GM19438 (cell line): Measurements from ENCODE around the gene RFTN1.

Experiments
- ATAC-seq: cut with Tn5 transposase; IDR thresholded peaks from one replicate; pipeline ENCODE4 v1.9.1; 2021; ENCODE audit warnings: low read depth; ENCODE audit not compliant: unreplicated experiment

RFTN1 gene

GRCh38 chr3:16412192-16412800, 101.2 kb downstream of the RFTN1 start:
- peak; percentile 41 for ATAC-seq

DNA sequence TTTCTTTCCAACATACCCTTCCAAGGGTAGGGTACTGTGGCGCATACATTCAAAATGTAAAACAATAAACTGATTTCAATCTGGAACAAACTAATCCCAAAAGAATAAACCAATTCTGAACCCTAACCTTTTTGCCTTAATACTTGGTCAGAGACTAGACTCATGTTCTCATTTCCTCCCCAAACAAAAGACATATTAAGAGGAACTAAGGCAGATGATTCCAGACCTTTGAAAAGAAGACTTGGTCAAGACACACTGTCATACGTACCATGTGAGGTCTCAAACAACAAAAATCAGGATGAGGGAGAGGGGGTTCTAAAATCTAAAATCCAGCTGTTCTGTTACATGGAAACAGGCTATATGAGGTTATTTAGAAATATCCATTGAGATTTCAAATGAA, 102.1 kb downstream of the RFTN1 start:
- ATAC-seq, result no peak

DNA sequence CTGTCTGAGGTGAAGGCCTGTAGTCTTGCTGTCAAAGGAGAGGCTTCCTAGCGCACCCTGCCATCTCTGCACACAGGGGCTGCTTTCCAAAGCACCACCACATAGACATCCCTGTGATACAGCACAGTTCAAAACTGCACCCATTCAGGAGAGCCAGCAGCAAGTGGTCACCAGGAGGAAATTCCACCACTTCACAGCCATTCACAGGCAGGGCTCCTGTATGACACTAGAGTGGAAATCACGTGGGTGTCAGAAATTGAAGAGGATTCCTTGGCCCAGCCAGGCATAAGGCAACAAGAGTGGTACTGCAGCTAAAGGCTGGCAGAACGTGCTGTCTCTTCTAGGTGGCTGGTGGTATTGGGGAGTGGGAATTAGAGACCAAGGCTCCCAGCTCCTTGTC, 102.8 kb downstream of the RFTN1 start:
- ATAC-seq, result no peak

DNA sequence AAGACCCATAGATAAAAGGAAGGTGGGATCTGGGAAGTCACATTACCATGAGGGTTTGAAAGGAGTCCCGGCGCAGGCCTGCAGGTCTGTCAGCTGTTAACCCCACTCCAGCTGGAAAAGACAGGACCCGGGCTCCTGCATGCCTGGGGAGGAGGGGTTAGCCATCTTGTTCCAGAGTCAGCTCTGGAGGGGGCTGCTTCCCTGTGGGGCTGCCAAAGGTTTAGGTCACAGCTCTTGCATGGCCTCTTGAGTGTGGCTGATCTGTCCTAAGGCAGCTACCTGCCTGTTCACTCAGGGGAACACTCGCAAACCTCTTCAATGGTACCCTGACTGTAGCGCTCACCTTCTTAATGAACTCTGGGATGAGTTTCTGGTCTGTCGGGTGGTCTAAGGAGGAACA, 104.5 kb downstream of the RFTN1 start:
- no peak for ATAC-seq

DNA sequence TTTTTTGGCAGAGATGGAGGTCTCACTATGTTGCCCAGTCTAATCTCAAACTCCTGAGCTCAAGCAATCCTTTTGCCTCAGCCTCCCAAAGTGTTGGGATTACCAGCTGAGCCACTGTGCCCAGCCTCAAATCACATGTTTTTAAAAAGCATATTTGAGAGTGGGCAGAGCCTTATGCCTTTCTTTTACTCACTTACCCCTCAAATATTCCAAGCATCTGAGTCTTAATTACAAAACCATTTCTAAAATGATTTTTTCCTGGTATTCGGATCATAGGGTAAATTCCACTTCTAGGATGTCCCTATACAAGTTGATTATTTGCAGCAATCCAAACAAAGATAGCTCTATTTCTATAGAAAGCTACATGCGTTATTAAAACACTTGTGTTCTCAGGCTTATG, 106.1 kb downstream of the RFTN1 start:
- ATAC-seq, result no peak

- ATAC-seq, result no peak
Measured at GRCh38 chr3:16406579-16406978, 106.9 kb downstream of the RFTN1 start.

DNA sequence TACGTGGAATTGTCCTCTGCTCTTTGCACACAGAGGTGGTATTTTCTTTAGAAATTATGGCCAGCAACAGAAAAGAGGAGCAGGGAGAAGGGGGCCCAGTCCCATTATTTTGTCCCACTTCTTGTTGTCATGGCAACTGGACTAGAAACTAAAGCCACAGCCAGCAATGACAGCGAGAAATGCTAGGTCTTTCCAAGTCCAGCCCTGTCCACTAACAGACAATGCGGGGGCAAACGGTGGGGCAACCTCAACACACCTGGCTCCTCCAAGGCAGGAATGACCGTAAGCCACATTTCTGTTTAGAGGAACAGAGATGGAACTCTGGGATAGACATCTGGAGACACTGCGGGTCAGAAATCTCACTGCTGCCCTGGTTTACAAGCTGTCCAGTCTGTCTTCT, 107.3 kb downstream of the RFTN1 start:
- no peak for ATAC-seq

- ATAC-seq, result no peak
Measured at GRCh38 chr3:16404349-16404895, 109.1 kb downstream of the RFTN1 start.

DNA sequence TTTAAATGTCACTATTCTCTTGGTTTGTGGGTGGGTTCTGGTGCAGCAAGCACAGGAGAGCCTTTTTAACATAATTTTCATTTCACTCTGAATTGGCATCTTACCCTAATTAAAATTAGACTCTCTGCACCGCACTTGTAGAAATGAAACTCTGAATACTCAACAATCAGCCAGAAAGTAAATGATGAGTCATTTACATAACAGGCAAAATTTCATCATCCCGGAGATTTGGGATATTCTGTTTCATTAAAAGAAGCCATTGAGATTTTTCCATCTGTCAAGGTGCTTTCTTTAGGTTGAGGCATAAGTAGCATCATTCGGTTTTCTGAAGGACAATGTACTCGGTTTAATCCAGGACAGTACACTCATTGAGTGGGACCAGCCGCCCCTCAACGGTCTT, 111.0 kb downstream of the RFTN1 start:
- no peak for ATAC-seq

- ATAC-seq, result no peak
Measured at GRCh38 chr3:16401273-16401672, 112.2 kb downstream of the RFTN1 start.

- no peak for ATAC-seq
Measured at GRCh38 chr3:16400106-16400931, 113.2 kb downstream of the RFTN1 start.

- no peak for ATAC-seq
Measured at GRCh38 chr3:16399473-16399872, 114.0 kb downstream of the RFTN1 start.

DNA sequence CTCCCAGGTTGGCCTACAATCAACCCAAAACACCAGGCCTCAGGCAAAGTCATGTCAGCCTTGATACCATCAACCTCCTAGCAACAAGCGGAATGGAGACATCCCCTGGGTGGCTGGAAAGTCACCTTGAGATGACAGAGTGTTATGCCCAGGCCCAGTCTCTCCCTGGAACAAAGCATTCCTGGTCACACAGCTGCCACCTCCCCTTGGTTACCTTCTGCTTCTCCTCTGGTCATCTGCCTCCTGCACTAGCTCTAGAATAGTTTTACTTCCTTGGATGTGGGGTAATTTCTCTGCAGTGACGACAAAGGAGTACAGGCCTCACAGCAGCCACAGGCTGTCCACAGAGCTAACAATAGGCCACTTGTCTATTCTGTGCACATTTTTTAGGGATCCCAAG, 114.9 kb downstream of the RFTN1 start:
- ATAC-seq, result no peak

DNA sequence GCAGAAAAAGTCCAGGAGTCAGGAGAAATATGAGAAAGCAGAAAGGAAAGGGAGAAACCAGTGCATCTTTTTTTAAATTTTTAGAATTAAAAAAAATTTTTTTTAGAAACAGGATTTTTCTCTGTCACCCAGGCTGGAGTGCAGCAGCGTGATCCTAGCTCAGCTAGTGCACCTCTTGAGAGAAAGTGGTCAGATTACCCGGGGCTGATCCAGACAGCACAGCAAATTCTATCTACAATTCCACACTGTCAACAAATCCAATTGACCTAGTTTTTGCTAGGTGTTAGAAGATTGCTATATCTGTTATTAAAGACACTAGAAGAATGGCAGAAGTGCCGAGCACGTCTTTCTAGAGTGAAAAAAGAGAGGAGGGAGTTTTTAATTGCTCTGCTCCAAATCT, 117.3 kb downstream of the RFTN1 start:
- ATAC-seq, result no peak

GRCh38 chr3:16395212-16395611, 118.3 kb downstream of the RFTN1 start:
- no peak for ATAC-seq

DNA sequence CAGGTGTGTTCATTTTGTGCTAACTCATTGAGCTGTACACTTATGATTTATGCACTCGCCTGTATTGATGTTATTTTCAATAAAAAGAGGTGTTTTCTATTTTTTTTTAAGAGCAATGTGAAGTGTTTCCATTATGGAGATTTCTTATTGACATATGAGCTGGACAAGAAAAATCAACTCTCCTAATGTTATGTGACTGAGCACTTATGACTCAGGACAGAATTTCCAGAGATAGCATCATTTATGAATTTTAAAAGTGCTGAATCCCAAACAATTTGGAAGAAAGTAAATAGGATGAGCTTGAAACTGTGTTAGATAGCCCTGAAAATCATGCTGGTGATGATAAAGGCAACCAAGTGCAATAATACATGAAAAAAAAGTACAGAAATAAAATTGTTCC, 118.9 kb downstream of the RFTN1 start:
- ATAC-seq, result no peak

GRCh38 chr3:16392717-16393116, 120.8 kb downstream of the RFTN1 start:
- no peak for ATAC-seq

- no peak for ATAC-seq
Measured at GRCh38 chr3:16392065-16392464, 121.4 kb downstream of the RFTN1 start.

GRCh38 chr3:16390581-16390980, 122.9 kb downstream of the RFTN1 start:
- ATAC-seq, result no peak

- no peak for ATAC-seq
Measured at GRCh38 chr3:16388850-16389441, 124.6 kb downstream of the RFTN1 start.

DNA sequence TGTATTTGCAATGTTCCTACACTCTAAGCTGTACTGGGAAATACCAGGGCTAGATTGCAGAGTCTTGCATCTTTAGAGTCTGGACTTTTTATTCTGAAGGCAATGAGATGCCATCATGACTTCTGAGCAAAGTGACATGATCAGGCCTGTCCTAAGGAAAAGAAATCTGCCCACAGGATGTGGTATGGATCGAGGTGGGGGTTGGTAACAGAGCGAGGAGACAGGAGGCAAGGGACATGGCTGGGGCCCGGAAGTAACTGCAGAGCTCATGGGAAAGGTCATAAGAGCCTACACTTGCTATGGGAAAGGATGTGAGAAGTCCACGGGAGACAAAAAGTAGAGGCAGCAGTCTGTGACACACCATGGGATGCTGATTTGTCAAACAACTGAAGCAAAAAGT, 126.9 kb downstream of the RFTN1 start:
- ATAC-seq, result no peak

GRCh38 chr3:16385151-16385550, 128.3 kb downstream of the RFTN1 start:
- no peak for ATAC-seq
